ENCODE measurements around the gene DNAJC21.
"Not testable (repeated sequence)": the region's sequence is repeated elsewhere in the genome, so short reads cannot be mapped to it uniquely, and the experiment has no call there.

DNAJC21 gene

DNA sequence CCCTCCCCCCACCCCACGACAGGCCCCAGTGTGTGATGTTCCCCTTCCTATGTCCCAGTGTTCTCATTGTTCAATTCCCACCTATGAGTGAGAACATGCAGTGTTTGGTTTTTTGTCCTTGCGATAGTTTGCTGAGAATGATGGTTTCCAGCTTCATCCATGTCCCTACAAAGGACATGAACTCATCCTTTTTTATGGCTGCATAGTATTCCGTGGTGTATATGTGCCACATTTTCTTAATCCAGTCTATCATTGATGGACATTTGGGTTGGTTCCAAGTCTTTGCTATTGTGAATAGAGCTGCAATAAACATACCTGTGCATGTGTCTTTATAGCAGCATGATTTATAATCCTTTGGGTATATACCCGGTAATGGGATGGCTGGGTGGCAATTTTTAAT, 42.3 kb downstream of the DNAJC21 start:
- not testable (repeated sequence) for H3K79me1 ChIP-seq (replicated peaks; ENCODE audit: low read length, poor library complexity, severe bottlenecking); DNase-seq; H3K23ac ChIP-seq (ENCODE audit: low read length in 2 of 2); H2BK15ac ChIP-seq (ENCODE audit: low read depth, poor library complexity, severe bottlenecking); H3K27ac ChIP-seq (ENCODE audit: low read length, poor library complexity, severe bottlenecking); H2AFZ ChIP-seq (ENCODE audit: low read depth, low read length); H3K27me3 ChIP-seq (ENCODE audit: control insufficient read depth in 1 of 2, insufficient read depth in 1 of 2, low read length in 2 of 2); H3K18ac ChIP-seq (ENCODE audit: low read depth in 1 of 2, low read length in 2 of 2); H2AK5ac ChIP-seq (ENCODE audit: low read length, severe bottlenecking); H2BK120ac ChIP-seq (ENCODE audit: low read depth, low read length); H3K9me3 ChIP-seq (ENCODE audit: control insufficient read depth, low read length); H2BK5ac ChIP-seq (ENCODE audit: low read depth, low read length, poor library complexity, severe bottlenecking); H2BK12ac ChIP-seq (ENCODE audit: low read length in 2 of 2); H3K36me3 ChIP-seq (ENCODE audit: control insufficient read depth in 1 of 2, insufficient read depth in 2 of 2, low read depth in 1 of 2, low read length in 2 of 2); H3K9ac ChIP-seq (ENCODE audit: low read length); H3K4ac ChIP-seq (ENCODE audit: low read depth in 1 of 2, low read length in 2 of 2); H4K8ac ChIP-seq (ENCODE audit: low read length); H4K91ac ChIP-seq (ENCODE audit: low read length); H3K4me3 ChIP-seq (ENCODE audit: insufficient read depth in 1 of 2, low read depth in 1 of 2, low read length in 2 of 2); H3K4me1 ChIP-seq (ENCODE audit: control insufficient read depth, insufficient read depth, low read depth, low read length); H3K14ac ChIP-seq (ENCODE audit: low read length in 2 of 2); H3K4me2 ChIP-seq (ENCODE audit: low read length, poor library complexity, severe bottlenecking)
- no CpG with 5 or more reads among the region's 4 CpGs for WGBS

DNA sequence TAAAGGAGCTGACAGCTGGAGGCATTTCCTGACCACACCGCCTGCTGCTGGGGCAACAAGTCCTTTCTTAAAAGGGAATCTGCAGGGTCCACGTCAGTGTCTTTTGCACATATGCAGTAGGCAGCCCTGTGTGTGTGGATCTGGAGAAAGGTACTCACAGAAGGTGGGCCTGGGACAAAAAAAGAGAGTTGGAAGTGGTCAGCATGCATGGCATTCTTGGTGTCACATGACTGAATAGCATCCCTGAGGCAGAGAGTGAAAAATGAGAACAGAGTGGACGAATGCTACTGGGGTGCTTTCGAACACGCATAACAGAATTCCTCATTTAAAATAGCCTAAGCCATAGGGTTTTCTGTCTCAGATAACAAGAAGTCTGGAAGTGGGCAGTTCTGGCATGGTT, 47.0 kb downstream of the DNAJC21 start:
- no peak overlapping the region for H3K27ac ChIP-seq (ENCODE audit: low read length, poor library complexity, severe bottlenecking)
- H3K14ac ChIP-seq (ENCODE audit: low read length in 2 of 2) = no peak overlapping the region
- no peaks in the 10 kb centered on the region for H3K9me3 ChIP-seq (ENCODE audit: control insufficient read depth, low read length)
- no peak overlapping the region for H3K4ac ChIP-seq (ENCODE audit: low read depth in 1 of 2, low read length in 2 of 2)
- H3K18ac ChIP-seq (ENCODE audit: low read depth in 1 of 2, low read length in 2 of 2) = no peak overlapping the region
- H4K91ac ChIP-seq (ENCODE audit: low read length) = no peak overlapping the region
- no peaks in the 10 kb centered on the region for H3K36me3 ChIP-seq (ENCODE audit: control insufficient read depth in 1 of 2, insufficient read depth in 2 of 2, low read depth in 1 of 2, low read length in 2 of 2)
- no peak overlapping the region for H3K23ac ChIP-seq (ENCODE audit: low read length in 2 of 2)
- H2BK120ac ChIP-seq (ENCODE audit: low read depth, low read length) = no peak overlapping the region
- WGBS = 95% methylated on average over 5 of the region's 5 CpGs
- H2BK12ac ChIP-seq (ENCODE audit: low read length in 2 of 2) = no peak overlapping the region
- no peak overlapping the region for H4K8ac ChIP-seq (ENCODE audit: low read length)
- H3K4me1 ChIP-seq (ENCODE audit: control insufficient read depth, insufficient read depth, low read depth, low read length) = peaks cover 4% of the 10 kb centered on the region
- peaks cover 0 to 10% of the 10 kb centered on the region in 2 experiments for H3K27me3 ChIP-seq (ENCODE audit: control insufficient read depth in 1 of 2, insufficient read depth in 1 of 2, low read length in 2 of 2)
- H3K9ac ChIP-seq (ENCODE audit: low read length) = no peak overlapping the region
- H3K4me3 ChIP-seq (ENCODE audit: insufficient read depth in 1 of 2, low read depth in 1 of 2, low read length in 2 of 2) = no peak overlapping the region
- no peak overlapping the region for H2AFZ ChIP-seq (ENCODE audit: low read depth, low read length)
- no peak for DNase-seq
- no peak overlapping the region for H2BK15ac ChIP-seq (ENCODE audit: low read depth, poor library complexity, severe bottlenecking)
- H3K79me1 ChIP-seq (replicated peaks; ENCODE audit: low read length, poor library complexity, severe bottlenecking) = no peaks in the 10 kb centered on the region
- H2AK5ac ChIP-seq (ENCODE audit: low read length, severe bottlenecking) = no peak overlapping the region
- H3K4me2 ChIP-seq (ENCODE audit: low read length, poor library complexity, severe bottlenecking) = no peak overlapping the region
- no peak overlapping the region for H2BK5ac ChIP-seq (ENCODE audit: low read depth, low read length, poor library complexity, severe bottlenecking)

DNA sequence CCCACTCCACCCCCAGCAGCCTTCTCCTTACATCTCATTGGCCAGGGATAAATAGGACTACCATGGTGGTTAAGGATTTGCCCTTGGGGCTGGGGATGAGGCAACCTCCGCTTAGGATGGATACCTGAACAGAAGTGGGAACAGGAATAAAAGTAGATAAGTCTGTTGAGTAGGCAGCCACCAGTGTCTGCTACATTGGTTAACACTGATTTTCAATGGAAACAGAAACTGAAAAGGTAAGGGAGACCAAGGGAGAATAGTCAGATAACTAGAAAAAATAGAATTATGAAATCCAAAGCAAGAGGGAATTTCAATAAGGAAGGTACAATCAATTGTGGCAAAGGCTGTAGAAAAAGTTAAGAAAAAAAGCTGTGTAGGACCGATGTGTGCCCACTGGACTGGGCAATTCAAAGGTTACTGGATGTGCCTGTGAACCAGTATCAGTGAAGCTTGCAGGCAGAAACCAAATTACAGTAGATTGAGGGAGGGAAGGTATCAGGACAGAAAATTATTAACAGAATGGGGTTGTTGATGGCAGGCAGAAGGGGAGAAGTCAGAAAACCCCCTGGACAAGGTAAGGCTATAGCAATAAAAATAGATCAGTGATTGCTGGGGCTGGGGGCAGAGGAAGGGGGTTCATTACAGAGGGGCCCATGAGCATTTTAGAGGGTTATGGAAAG, 48.7 kb downstream of the DNAJC21 start:
- no peak overlapping the region for H3K27ac ChIP-seq (ENCODE audit: low read length, poor library complexity, severe bottlenecking)
- H2BK12ac ChIP-seq (ENCODE audit: low read length in 2 of 2) = no peak overlapping the region
- WGBS = 92% methylated on average over 1 of the region's 2 CpGs
- no peak overlapping the region for H3K4ac ChIP-seq (ENCODE audit: low read depth in 1 of 2, low read length in 2 of 2)
- H3K79me1 ChIP-seq (replicated peaks; ENCODE audit: low read length, poor library complexity, severe bottlenecking) = no peaks in the 10 kb centered on the region
- no peak overlapping the region for H2BK15ac ChIP-seq (ENCODE audit: low read depth, poor library complexity, severe bottlenecking)
- no peak overlapping the region for H2AFZ ChIP-seq (ENCODE audit: low read depth, low read length)
- no peaks in the 10 kb centered on the region for H3K9me3 ChIP-seq (ENCODE audit: control insufficient read depth, low read length)
- H4K8ac ChIP-seq (ENCODE audit: low read length) = no peak overlapping the region
- H3K4me3 ChIP-seq (ENCODE audit: insufficient read depth in 1 of 2, low read depth in 1 of 2, low read length in 2 of 2) = no peak overlapping the region
- H2AK5ac ChIP-seq (ENCODE audit: low read length, severe bottlenecking) = no peak overlapping the region
- no peak overlapping the region for H3K4me2 ChIP-seq (ENCODE audit: low read length, poor library complexity, severe bottlenecking)
- peaks cover 0 to 10% of the 10 kb centered on the region in 2 experiments for H3K27me3 ChIP-seq (ENCODE audit: control insufficient read depth in 1 of 2, insufficient read depth in 1 of 2, low read length in 2 of 2)
- peaks cover 4% of the 10 kb centered on the region for H3K4me1 ChIP-seq (ENCODE audit: control insufficient read depth, insufficient read depth, low read depth, low read length)
- no peak overlapping the region for H3K14ac ChIP-seq (ENCODE audit: low read length in 2 of 2)
- no peak overlapping the region for H4K91ac ChIP-seq (ENCODE audit: low read length)
- DNase-seq = no peak
- no peak overlapping the region for H3K9ac ChIP-seq (ENCODE audit: low read length)
- no peak overlapping the region for H2BK5ac ChIP-seq (ENCODE audit: low read depth, low read length, poor library complexity, severe bottlenecking)
- no peaks in the 10 kb centered on the region for H3K36me3 ChIP-seq (ENCODE audit: control insufficient read depth in 1 of 2, insufficient read depth in 2 of 2, low read depth in 1 of 2, low read length in 2 of 2)
- no peak overlapping the region for H3K23ac ChIP-seq (ENCODE audit: low read length in 2 of 2)
- no peak overlapping the region for H3K18ac ChIP-seq (ENCODE audit: low read depth in 1 of 2, low read length in 2 of 2)
- H2BK120ac ChIP-seq (ENCODE audit: low read depth, low read length) = no peak overlapping the region

DNA sequence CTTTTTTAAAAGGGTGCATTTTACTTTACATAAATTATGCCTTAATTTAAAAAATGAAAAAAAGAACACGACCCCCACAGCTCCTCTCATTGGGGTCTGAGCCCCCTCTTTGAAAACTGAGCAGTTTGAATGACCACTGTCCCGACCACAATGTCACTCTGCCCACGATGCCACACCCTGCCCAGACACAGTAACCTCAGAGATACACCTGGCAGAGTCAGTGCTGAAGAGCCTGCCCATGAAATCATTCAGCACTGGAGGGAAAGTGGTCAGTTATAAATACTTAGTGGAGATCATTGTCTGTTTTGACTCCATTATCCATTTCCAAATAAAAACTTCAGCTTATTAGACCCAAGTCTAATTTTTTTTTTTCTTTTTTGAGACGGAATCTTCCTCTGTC, 49.3 kb downstream of the DNAJC21 start:
- Histone ChIP-seq H3K36me3 (ENCODE audit: control insufficient read depth in 1 of 2, insufficient read depth in 2 of 2, low read depth in 1 of 2, low read length in 2 of 2) (no peaks in the 10 kb centered on the region), H2AFZ (ENCODE audit: low read depth, low read length) (no peak overlapping the region), H3K4me3 (ENCODE audit: insufficient read depth in 1 of 2, low read depth in 1 of 2, low read length in 2 of 2) (no peak overlapping the region), H3K4me1 (ENCODE audit: control insufficient read depth, insufficient read depth, low read depth, low read length) (peaks cover 4% of the 10 kb centered on the region), H2BK5ac (ENCODE audit: low read depth, low read length, poor library complexity, severe bottlenecking) (no peak overlapping the region), H2BK15ac (ENCODE audit: low read depth, poor library complexity, severe bottlenecking) (no peak overlapping the region), H2AK5ac (ENCODE audit: low read length, severe bottlenecking) (no peak overlapping the region), H3K27me3 (ENCODE audit: control insufficient read depth in 1 of 2, insufficient read depth in 1 of 2, low read length in 2 of 2) (peaks cover 0 to 10% of the 10 kb centered on the region in 2 experiments), H3K18ac (ENCODE audit: low read depth in 1 of 2, low read length in 2 of 2) (no peak overlapping the region), H3K4ac (ENCODE audit: low read depth in 1 of 2, low read length in 2 of 2) (no peak overlapping the region), H4K8ac (ENCODE audit: low read length) (no peak overlapping the region), H3K23ac (ENCODE audit: low read length in 2 of 2) (no peak overlapping the region), H2BK120ac (ENCODE audit: low read depth, low read length) (no peak overlapping the region), H2BK12ac (ENCODE audit: low read length in 2 of 2) (no peak overlapping the region), H3K27ac (ENCODE audit: low read length, poor library complexity, severe bottlenecking) (no peak overlapping the region), H3K9me3 (ENCODE audit: control insufficient read depth, low read length) (no peaks in the 10 kb centered on the region), H4K91ac (ENCODE audit: low read length) (no peak overlapping the region), H3K79me1 (replicated peaks; ENCODE audit: low read length, poor library complexity, severe bottlenecking) (no peaks in the 10 kb centered on the region), H3K14ac (ENCODE audit: low read length in 2 of 2) (no peak overlapping the region), H3K4me2 (ENCODE audit: low read length, poor library complexity, severe bottlenecking) (no peak overlapping the region), H3K9ac (ENCODE audit: low read length) (no peak overlapping the region)
- DNase-seq = no peak
- 50% methylated on average over 2 of the region's 4 CpGs for WGBS
